Neural progenitor cell (in vitro differentiated cells): ENCODE data around the gene VSX1.

Experiments used
- EZH2 ChIP-seq: fragments of 200-600 bp; sonication (generic); IDR thresholded peaks from 2 replicates; pipeline ENCODE4 v1.6.1; 2017; ENCODE audit warnings: antibody characterized with exemption, mild to moderate bottlenecking, moderate library complexity
- TF ChIP-seq, protein P1 (sequence below): fragments of 200-600 bp; sonication (generic); IDR thresholded peaks from 2 replicates; pipeline ENCODE4 v1.5.1; 2017; ENCODE audit warnings: antibody characterized with exemption, mild to moderate bottlenecking

DNA sequence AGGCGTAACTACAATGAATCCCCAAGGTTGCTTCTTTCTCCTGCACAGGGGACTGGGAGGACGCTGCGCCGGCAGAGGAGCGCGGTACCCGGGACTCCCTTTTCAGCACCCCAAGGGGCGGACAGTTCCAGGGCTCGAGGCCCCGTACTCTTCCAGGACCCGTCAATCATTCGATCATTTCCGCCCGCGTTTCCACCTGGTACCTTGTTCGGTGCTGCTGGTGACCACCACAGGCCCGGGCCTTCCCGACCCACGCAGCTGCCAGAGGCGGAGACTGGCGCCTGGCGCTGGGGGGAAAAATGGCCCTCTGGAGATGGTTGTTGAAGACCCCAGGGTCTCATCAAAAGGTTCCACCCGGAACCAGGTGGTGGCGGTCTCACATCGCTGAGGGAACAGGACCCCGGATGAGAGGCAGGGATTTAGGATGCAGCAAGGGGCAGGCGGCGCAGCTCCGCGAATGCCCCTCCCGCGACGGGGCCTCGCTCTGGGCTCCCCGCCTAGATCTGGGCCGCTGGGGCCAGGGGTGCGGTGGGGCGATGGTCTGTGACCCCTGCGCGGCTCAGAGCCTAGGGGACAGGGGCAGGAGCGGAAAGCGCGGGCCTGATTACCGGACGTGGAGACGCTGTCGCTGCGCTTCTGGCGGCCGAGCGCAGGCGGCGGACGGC, 744 bp downstream of the VSX1 start:
- TF ChIP-seq, protein P1, sequence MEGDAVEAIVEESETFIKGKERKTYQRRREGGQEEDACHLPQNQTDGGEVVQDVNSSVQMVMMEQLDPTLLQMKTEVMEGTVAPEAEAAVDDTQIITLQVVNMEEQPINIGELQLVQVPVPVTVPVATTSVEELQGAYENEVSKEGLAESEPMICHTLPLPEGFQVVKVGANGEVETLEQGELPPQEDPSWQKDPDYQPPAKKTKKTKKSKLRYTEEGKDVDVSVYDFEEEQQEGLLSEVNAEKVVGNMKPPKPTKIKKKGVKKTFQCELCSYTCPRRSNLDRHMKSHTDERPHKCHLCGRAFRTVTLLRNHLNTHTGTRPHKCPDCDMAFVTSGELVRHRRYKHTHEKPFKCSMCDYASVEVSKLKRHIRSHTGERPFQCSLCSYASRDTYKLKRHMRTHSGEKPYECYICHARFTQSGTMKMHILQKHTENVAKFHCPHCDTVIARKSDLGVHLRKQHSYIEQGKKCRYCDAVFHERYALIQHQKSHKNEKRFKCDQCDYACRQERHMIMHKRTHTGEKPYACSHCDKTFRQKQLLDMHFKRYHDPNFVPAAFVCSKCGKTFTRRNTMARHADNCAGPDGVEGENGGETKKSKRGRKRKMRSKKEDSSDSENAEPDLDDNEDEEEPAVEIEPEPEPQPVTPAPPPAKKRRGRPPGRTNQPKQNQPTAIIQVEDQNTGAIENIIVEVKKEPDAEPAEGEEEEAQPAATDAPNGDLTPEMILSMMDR = peak; percentile 58
- TF ChIP-seq EZH2 = peak; percentile 74
